Measurements from ENCODE around the gene PSTPIP1. TPM values are rescaled to one million over a fixed set of nuclear protein-coding genes. Genes with fewer than 3 reads are reported as not detected.

Gene PSTPIP1
- total and polyA plus RNA-seq, 2 experiments from 2014 or later = 0.80 to 3.7 TPM

DNA sequence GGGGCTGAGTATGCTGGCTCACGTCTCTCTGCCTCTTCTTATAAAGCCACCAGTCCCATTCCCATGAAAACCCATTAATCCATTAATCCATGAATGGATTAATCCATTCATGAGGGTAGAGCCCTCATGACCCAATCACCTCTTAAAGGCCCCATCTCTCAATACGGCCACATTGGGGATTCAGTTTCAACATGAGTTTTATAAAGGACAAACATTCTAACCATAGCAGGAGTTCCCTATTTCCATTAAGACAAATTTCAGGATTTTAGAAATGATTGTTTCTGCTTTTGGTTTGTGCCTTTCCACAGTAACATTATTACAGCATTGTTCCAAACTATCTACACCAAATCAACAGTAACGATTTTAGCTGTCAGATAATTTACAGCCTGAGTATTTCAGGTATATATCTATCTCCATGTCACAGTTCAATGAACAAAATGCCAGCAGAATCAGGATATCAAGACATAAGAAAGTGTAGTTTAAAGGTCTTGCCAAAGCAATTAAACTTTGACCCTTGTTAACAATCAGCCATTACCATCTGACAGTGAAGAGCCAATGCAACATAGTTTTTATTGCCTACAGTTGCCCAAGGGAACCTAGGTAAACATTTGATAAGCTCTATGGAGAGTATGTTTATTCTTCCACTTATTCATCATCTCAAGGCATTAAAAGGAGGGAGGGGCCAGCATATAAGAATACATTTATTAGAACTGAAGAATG lies 72.2 kb downstream of the PSTPIP1 start:
- peaks cover 27% of the 10 kb centered on the region for H4K20me1 ChIP-seq (replicated peaks; ENCODE audit: insufficient read depth)
- ATAC-seq = no peak
- TF ChIP-seq POLR2AphosphoS5 (IDR thresholded peaks at IDR 0.05; ENCODE audit: low read depth) (no peak), ZNF331 (CRISPR knock-in tag; IDR thresholded peaks at IDR 0.05; ENCODE audit: low read depth) (no peak), EZH2 (IDR thresholded peaks at IDR 0.05; ENCODE audit: low read depth, unreplicated experiment) (no peak), NANOG (IDR thresholded peaks at IDR 0.05; ENCODE audit: borderline replicate concordance) (no peak), EZH2phosphoT487 (IDR thresholded peaks at IDR 0.05; ENCODE audit: unreplicated experiment) (no peak), STAT1 (IDR thresholded peaks at IDR 0.05; ENCODE audit: unreplicated experiment) (no peak), ZNF114 (CRISPR knock-in tag; IDR thresholded peaks at IDR 0.05) (no peak), JUNB (IDR thresholded peaks at IDR 0.05; ENCODE audit: unreplicated experiment) (no peak), CREB1 (CRISPR knock-in tag; IDR thresholded peaks at IDR 0.05; ENCODE audit: low read depth) (no peak)
- TF ChIP-seq, protein P1, sequence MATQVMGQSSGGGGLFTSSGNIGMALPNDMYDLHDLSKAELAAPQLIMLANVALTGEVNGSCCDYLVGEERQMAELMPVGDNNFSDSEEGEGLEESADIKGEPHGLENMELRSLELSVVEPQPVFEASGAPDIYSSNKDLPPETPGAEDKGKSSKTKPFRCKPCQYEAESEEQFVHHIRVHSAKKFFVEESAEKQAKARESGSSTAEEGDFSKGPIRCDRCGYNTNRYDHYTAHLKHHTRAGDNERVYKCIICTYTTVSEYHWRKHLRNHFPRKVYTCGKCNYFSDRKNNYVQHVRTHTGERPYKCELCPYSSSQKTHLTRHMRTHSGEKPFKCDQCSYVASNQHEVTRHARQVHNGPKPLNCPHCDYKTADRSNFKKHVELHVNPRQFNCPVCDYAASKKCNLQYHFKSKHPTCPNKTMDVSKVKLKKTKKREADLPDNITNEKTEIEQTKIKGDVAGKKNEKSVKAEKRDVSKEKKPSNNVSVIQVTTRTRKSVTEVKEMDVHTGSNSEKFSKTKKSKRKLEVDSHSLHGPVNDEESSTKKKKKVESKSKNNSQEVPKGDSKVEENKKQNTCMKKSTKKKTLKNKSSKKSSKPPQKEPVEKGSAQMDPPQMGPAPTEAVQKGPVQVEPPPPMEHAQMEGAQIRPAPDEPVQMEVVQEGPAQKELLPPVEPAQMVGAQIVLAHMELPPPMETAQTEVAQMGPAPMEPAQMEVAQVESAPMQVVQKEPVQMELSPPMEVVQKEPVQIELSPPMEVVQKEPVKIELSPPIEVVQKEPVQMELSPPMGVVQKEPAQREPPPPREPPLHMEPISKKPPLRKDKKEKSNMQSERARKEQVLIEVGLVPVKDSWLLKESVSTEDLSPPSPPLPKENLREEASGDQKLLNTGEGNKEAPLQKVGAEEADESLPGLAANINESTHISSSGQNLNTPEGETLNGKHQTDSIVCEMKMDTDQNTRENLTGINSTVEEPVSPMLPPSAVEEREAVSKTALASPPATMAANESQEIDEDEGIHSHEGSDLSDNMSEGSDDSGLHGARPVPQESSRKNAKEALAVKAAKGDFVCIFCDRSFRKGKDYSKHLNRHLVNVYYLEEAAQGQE (IDR thresholded peaks at IDR 0.05; ENCODE audit: unreplicated experiment) = no peak
- TF ChIP-seq, protein P2, sequence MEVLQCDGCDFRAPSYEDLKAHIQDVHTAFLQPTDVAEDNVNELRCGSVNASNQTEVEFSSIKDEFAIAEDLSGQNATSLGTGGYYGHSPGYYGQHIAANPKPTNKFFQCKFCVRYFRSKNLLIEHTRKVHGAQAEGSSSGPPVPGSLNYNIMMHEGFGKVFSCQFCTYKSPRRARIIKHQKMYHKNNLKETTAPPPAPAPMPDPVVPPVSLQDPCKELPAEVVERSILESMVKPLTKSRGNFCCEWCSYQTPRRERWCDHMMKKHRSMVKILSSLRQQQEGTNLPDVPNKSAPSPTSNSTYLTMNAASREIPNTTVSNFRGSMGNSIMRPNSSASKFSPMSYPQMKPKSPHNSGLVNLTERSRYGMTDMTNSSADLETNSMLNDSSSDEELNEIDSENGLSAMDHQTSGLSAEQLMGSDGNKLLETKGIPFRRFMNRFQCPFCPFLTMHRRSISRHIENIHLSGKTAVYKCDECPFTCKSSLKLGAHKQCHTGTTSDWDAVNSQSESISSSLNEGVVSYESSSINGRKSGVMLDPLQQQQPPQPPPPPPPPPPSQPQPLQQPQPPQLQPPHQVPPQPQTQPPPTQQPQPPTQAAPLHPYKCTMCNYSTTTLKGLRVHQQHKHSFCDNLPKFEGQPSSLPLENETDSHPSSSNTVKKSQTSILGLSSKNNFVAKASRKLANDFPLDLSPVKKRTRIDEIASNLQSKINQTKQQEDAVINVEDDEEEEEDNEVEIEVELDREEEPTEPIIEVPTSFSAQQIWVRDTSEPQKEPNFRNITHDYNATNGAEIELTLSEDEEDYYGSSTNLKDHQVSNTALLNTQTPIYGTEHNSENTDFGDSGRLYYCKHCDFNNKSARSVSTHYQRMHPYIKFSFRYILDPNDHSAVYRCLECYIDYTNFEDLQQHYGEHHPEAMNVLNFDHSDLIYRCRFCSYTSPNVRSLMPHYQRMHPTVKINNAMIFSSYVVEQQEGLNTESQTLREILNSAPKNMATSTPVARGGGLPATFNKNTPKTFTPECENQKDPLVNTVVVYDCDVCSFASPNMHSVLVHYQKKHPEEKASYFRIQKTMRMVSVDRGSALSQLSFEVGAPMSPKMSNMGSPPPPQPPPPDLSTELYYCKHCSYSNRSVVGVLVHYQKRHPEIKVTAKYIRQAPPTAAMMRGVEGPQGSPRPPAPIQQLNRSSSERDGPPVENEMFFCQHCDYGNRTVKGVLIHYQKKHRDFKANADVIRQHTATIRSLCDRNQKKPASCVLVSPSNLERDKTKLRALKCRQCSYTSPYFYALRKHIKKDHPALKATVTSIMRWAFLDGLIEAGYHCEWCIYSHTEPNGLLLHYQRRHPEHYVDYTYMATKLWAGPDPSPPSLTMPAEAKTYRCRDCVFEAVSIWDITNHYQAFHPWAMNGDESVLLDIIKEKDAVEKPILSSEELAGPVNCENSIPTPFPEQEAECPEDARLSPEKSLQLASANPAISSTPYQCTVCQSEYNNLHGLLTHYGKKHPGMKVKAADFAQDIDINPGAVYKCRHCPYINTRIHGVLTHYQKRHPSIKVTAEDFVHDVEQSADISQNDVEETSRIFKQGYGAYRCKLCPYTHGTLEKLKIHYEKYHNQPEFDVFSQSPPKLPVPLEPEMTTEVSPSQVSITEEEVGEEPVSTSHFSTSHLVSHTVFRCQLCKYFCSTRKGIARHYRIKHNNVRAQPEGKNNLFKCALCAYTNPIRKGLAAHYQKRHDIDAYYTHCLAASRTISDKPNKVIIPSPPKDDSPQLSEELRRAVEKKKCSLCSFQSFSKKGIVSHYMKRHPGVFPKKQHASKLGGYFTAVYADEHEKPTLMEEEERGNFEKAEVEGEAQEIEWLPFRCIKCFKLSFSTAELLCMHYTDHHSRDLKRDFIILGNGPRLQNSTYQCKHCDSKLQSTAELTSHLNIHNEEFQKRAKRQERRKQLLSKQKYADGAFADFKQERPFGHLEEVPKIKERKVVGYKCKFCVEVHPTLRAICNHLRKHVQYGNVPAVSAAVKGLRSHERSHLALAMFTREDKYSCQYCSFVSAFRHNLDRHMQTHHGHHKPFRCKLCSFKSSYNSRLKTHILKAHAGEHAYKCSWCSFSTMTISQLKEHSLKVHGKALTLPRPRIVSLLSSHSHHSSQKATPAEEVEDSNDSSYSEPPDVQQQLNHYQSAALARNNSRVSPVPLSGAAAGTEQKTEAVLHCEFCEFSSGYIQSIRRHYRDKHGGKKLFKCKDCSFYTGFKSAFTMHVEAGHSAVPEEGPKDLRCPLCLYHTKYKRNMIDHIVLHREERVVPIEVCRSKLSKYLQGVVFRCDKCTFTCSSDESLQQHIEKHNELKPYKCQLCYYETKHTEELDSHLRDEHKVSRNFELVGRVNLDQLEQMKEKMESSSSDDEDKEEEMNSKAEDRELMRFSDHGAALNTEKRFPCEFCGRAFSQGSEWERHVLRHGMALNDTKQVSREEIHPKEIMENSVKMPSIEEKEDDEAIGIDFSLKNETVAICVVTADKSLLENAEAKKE (CRISPR knock-in tag; IDR thresholded peaks at IDR 0.05) = no peak
- TF ChIP-seq, protein P3, sequence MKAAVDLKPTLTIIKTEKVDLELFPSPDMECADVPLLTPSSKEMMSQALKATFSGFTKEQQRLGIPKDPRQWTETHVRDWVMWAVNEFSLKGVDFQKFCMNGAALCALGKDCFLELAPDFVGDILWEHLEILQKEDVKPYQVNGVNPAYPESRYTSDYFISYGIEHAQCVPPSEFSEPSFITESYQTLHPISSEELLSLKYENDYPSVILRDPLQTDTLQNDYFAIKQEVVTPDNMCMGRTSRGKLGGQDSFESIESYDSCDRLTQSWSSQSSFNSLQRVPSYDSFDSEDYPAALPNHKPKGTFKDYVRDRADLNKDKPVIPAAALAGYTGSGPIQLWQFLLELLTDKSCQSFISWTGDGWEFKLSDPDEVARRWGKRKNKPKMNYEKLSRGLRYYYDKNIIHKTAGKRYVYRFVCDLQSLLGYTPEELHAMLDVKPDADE (IDR thresholded peaks at IDR 0.05) = no peak
- TF ChIP-seq, protein P4, sequence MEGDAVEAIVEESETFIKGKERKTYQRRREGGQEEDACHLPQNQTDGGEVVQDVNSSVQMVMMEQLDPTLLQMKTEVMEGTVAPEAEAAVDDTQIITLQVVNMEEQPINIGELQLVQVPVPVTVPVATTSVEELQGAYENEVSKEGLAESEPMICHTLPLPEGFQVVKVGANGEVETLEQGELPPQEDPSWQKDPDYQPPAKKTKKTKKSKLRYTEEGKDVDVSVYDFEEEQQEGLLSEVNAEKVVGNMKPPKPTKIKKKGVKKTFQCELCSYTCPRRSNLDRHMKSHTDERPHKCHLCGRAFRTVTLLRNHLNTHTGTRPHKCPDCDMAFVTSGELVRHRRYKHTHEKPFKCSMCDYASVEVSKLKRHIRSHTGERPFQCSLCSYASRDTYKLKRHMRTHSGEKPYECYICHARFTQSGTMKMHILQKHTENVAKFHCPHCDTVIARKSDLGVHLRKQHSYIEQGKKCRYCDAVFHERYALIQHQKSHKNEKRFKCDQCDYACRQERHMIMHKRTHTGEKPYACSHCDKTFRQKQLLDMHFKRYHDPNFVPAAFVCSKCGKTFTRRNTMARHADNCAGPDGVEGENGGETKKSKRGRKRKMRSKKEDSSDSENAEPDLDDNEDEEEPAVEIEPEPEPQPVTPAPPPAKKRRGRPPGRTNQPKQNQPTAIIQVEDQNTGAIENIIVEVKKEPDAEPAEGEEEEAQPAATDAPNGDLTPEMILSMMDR (conservative IDR thresholded peaks at IDR 0.05; ENCODE audit: low read depth in 2 of 2) = no peak
- H2AFZ ChIP-seq = no peak overlapping the region
- no peak for DNase-seq (ENCODE audit: low spot score)
- no peaks in the 10 kb centered on the region for H3F3A ChIP-seq (replicated peaks; ENCODE audit: low read depth)
- no peaks in the 10 kb centered on the region for H3K36me3 Mint-ChIP-seq (ENCODE audit: low read depth)
- H3K4me3 ChIP-seq = no peak overlapping the region
- H3K9me2 ChIP-seq (ENCODE audit: insufficient read depth) = no peaks in the 10 kb centered on the region
- no peak overlapping the region for H3K27ac Mint-ChIP-seq
- no peak overlapping the region for H3K27ac ChIP-seq (ENCODE audit: low read depth)
- H3K9me3 Mint-ChIP-seq = no peaks in the 10 kb centered on the region
- peaks cover 80% of the 10 kb centered on the region for H3K79me2 ChIP-seq (replicated peaks; ENCODE audit: insufficient read depth)
- H3K4me1 ChIP-seq (ENCODE audit: insufficient read depth) = peaks cover 16% of the 10 kb centered on the region
- H3K36me3 ChIP-seq (ENCODE audit: insufficient read depth) = no peaks in the 10 kb centered on the region
- H3K27me3 ChIP-seq (ENCODE audit: insufficient read depth) = peaks cover 11% of the 10 kb centered on the region
- H3K4me1 Mint-ChIP-seq = peaks cover 28% of the 10 kb centered on the region
- H3K27me3 Mint-ChIP-seq (ENCODE audit: insufficient read depth, low read depth, poor library complexity) = no peaks in the 10 kb centered on the region
- no peak overlapping the region for H3K4me2 ChIP-seq
- no peak overlapping the region for H3K4me3 Mint-ChIP-seq
